Measurements from ENCODE around the gene CEP192.

The CEP192 gene

DNA sequence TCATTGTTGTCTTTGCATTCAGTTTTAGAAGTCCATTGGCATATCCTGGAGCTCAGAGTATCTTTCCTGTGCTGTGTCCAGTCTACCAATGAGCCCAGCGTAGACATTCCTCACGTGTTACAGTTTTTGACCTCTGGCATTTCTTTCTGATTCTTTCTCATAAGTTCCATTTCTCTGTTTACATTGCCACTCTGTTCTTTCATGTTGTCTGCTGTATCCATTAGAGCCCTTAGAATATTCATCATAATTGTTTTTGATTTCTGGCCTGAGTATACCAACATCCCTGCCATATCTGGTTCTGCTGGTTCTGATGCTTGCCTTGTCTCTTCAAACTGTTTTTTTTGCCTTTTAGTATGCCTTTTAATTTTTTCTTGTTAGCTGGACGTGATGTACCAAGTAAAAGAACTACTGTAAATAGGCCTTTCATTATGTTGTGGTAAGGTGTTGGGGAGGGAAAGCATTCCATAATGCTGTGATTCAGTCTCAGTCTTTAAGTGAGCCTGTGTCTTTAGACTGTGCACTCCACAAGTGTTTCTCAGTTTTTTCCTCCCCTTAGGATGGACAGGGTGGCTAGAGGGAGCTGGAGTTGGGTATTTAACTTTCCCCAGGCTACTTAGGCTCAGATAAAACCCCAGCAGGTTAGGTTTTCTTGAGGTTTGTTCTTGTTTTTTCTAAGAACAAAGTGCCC is 35.6 kb downstream of the CEP192 start:
- Histone ChIP-seq H3K9me3 (ENCODE audit: control insufficient read depth, insufficient read depth, low read length) (no peaks in the 10 kb centered on the region), H3K4me3 (ENCODE audit: low read length) (no peak overlapping the region), H3K27me3 (ENCODE audit: control insufficient read depth, insufficient read depth, low read length) (no peaks in the 10 kb centered on the region), H3K27ac (ENCODE audit: low read length) (no peak overlapping the region), H3K4me1 (ENCODE audit: control insufficient read depth, insufficient read depth, low read length) (no peaks in the 10 kb centered on the region), H3K36me3 (ENCODE audit: control insufficient read depth, insufficient read depth, low read length) (peaks cover 2% of the 10 kb centered on the region; the same call in 1 of the 2 replicates)
- WGBS (ENCODE audit: insufficient coverage, insufficient read length): no CpG with 5 or more reads among the region's 3 CpGs
- no peak for DNase-seq (ENCODE audit: low read depth, low spot score)

DNA sequence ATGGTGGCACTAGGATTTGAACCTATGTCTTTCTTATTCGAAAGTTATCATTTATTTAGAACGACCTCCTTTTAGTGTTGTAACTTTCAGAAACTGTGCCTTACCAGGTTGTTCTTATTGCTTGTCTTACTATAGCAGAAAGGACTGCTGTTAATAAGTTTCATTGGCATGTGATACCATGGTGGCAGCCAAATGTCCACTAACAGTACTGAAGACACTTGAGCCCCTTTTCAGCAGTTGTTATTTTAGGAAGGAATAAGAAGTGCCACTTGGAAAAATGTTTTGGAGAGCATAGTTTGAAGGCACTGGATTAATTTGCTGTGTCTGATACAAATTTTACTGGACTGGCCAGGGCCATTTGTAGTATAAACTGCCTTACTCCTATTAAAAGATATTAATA is 37.7 kb downstream of the CEP192 start:
- Histone ChIP-seq H3K9me3 (ENCODE audit: control insufficient read depth, insufficient read depth, low read length) (no peaks in the 10 kb centered on the region), H3K27ac (ENCODE audit: low read length) (no peak overlapping the region), H3K27me3 (ENCODE audit: control insufficient read depth, insufficient read depth, low read length) (no peaks in the 10 kb centered on the region), H3K4me1 (ENCODE audit: control insufficient read depth, insufficient read depth, low read length) (no peaks in the 10 kb centered on the region), H3K36me3 (ENCODE audit: control insufficient read depth, insufficient read depth, low read length) (peaks cover 2% of the 10 kb centered on the region; the same call in 1 of the 2 replicates), H3K4me3 (ENCODE audit: low read length) (no peak overlapping the region)
- WGBS (ENCODE audit: insufficient coverage, insufficient read length): no CpG with 5 or more reads among the region's 2 CpGs
- no peak for DNase-seq (ENCODE audit: low read depth, low spot score)

DNA sequence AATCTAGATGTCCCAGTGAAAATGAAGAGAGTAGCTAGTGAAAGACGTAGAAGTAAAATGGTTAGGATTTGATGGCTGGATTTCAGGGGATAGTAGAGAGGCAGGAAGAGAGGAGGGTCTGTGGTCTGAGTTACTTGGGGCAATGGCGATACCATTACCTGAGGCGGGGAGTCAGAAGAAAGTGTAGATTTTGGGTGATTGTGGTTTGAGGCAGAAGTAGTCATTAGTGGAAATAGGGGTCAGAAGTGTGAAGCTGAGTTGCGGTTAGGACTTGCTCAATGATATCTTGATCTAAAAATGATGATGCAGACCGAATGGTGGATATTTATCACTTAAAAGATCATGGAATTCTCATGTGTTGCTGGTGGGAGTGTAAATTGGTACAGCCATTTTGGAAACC is 41.0 kb downstream of the CEP192 start:
- Histone ChIP-seq H3K27ac (ENCODE audit: low read length) (no peak overlapping the region), H3K36me3 (ENCODE audit: control insufficient read depth, insufficient read depth, low read length) (peaks cover 2% of the 10 kb centered on the region; the same call in 1 of the 2 replicates), H3K4me1 (ENCODE audit: control insufficient read depth, insufficient read depth, low read length) (no peaks in the 10 kb centered on the region), H3K4me3 (ENCODE audit: low read length) (no peak overlapping the region), H3K9me3 (ENCODE audit: control insufficient read depth, insufficient read depth, low read length) (no peaks in the 10 kb centered on the region), H3K27me3 (ENCODE audit: control insufficient read depth, insufficient read depth, low read length) (no peaks in the 10 kb centered on the region)
- WGBS (ENCODE audit: insufficient coverage, insufficient read length): 100% methylated on average over 1 of the region's 5 CpGs
- DNase-seq (ENCODE audit: low read depth, low spot score): no peak

DNA sequence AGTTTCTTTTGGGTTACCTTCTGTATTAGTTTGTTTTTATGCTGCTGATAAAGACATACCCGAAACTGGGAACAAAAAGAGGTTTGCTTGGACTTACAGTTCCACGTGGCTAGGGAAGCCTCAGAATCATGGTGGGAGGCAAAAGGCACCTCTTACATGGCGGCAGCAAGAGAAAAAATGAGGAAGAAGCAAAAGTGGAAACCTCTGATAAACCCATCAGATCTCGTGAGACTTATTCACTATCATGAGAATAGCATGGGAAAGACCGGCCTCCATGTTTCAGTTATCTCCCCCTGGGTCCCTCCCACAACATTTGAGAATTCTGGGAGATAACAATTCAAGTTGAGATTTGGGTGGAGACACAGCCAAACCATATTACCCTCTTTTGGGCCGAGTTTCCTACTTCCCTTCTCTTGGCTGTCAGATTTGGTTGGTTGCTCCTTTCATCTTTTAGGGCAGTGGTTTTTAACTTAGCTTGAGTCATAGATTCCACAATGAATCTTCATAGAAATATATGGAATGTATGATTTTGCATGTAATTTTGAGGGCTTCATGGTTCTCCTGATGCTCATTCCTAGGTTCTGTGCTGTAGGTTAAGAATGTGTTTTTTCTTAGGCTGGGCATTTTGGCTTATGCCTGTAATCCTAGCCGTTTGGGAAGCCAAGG is 44.2 kb downstream of the CEP192 start:
- no peak overlapping the region for H3K4me3 ChIP-seq (ENCODE audit: low read length)
- DNase-seq (ENCODE audit: low read depth, low spot score): no peak
- H3K27ac ChIP-seq (ENCODE audit: low read length): no peak overlapping the region
- no peaks in the 10 kb centered on the region for H3K9me3 ChIP-seq (ENCODE audit: control insufficient read depth, insufficient read depth, low read length)
- H3K4me1 ChIP-seq (ENCODE audit: control insufficient read depth, insufficient read depth, low read length): no peaks in the 10 kb centered on the region
- H3K36me3 ChIP-seq (ENCODE audit: control insufficient read depth, insufficient read depth, low read length): no peaks in the 10 kb centered on the region; the same call in 1 of the 2 replicates
- no CpG with 5 or more reads among the region's 7 CpGs for WGBS (ENCODE audit: insufficient coverage, insufficient read length)
- no peaks in the 10 kb centered on the region for H3K27me3 ChIP-seq (ENCODE audit: control insufficient read depth, insufficient read depth, low read length)

DNA sequence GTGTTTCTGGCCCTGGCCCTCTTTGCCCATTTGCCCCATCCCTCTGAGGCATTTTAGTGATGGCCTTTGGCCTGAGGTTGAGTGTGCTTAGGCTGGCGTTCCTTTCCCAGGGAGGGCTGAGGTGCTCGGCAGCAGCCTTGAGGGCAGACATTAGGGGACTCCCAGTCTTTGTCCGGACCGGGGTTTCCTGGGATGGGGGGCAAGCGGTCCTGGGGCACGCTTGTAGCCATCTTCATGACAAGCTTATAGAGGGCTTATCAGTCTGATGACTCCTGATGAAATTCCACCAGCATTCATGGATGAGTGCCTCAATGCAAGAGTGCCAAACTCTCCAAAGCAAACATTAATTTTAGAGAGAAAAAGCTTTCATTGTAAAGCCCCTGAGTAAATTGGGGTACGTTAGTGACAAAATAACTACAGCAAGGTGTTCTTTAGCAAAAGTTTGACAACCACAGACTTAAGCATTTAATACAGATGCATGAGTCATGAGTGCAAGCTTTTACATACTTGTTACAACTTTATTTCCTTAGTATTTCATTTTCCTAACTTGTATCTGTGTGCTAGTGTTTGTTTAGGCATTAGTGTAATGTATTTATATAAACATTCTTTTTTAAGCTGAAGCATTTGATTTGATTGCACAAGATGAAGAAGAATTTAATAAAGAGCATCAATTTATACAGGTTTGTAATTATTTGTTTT is 45.6 kb downstream of the CEP192 start:
- no peak overlapping the region for H3K27ac ChIP-seq (ENCODE audit: low read length)
- no peaks in the 10 kb centered on the region for H3K4me1 ChIP-seq (ENCODE audit: control insufficient read depth, insufficient read depth, low read length)
- no CpG with 5 or more reads among the region's 7 CpGs for WGBS (ENCODE audit: insufficient coverage, insufficient read length)
- no peak overlapping the region for H3K4me3 ChIP-seq (ENCODE audit: low read length)
- H3K27me3 ChIP-seq (ENCODE audit: control insufficient read depth, insufficient read depth, low read length): no peaks in the 10 kb centered on the region
- no peaks in the 10 kb centered on the region; the same call in 1 of the 2 replicates for H3K36me3 ChIP-seq (ENCODE audit: control insufficient read depth, insufficient read depth, low read length)
- no peak for DNase-seq (ENCODE audit: low read depth, low spot score)
- no peaks in the 10 kb centered on the region for H3K9me3 ChIP-seq (ENCODE audit: control insufficient read depth, insufficient read depth, low read length)

DNA sequence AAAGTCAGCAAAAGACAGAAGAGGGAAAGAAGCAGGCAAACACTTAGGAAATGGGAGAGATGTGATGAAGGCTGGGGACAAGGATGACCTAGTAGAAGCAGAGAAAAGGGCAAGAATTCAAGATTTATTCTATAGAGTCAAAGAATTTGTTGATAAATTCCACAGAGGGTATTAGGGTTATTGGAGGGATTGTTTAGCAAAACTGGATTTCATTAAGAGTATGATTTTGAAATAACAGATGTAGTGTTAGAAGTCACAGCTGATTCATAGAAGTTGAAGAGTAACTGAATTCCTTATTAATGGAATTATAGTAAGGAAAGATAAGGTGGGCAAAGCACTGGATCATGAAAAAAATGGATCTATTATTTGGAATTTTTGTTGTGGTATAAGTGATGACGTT is 48.6 kb downstream of the CEP192 start:
- WGBS (ENCODE audit: insufficient coverage, insufficient read length): 100% methylated on average over 1 of the region's 1 CpG
- Histone ChIP-seq H3K4me3 (ENCODE audit: low read length) (no peak overlapping the region), H3K36me3 (ENCODE audit: control insufficient read depth, insufficient read depth, low read length) (peaks cover 4% of the 10 kb centered on the region; the same call in 1 of the 2 replicates), H3K27me3 (ENCODE audit: control insufficient read depth, insufficient read depth, low read length) (no peaks in the 10 kb centered on the region), H3K27ac (ENCODE audit: low read length) (no peak overlapping the region), H3K4me1 (ENCODE audit: control insufficient read depth, insufficient read depth, low read length) (no peaks in the 10 kb centered on the region), H3K9me3 (ENCODE audit: control insufficient read depth, insufficient read depth, low read length) (no peaks in the 10 kb centered on the region)
- DNase-seq (ENCODE audit: low read depth, low spot score): no peak

DNA sequence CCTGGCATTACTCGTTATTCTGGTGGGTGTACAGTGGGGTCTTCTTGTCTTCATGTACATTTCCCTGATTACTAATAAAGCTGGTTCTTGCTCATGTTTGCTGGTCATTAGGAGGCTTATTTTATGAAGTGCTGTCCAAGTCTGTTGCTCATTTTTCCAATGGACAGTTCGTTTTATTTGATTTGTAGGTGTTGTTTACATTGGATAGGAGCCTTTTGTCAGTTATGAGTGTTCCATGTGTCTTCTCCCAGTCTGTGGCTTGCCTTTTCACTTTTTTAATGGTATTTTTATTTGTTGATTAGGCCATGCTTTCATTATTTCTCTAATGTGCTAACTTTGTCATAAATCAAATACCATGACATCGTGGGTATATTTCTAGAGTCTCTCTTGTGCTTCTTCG is 51.9 kb downstream of the CEP192 start:
- Histone ChIP-seq H3K9me3 (ENCODE audit: control insufficient read depth, insufficient read depth, low read length) (no peaks in the 10 kb centered on the region), H3K4me1 (ENCODE audit: control insufficient read depth, insufficient read depth, low read length) (no peaks in the 10 kb centered on the region), H3K27me3 (ENCODE audit: control insufficient read depth, insufficient read depth, low read length) (no peaks in the 10 kb centered on the region), H3K36me3 (ENCODE audit: control insufficient read depth, insufficient read depth, low read length) (peaks cover 8% of the 10 kb centered on the region; the same call in 1 of the 2 replicates), H3K27ac (ENCODE audit: low read length) (no peak overlapping the region), H3K4me3 (ENCODE audit: low read length) (no peak overlapping the region)
- no peak for DNase-seq (ENCODE audit: low read depth, low spot score)
- no CpG with 5 or more reads among the region's 4 CpGs for WGBS (ENCODE audit: insufficient coverage, insufficient read length)

DNA sequence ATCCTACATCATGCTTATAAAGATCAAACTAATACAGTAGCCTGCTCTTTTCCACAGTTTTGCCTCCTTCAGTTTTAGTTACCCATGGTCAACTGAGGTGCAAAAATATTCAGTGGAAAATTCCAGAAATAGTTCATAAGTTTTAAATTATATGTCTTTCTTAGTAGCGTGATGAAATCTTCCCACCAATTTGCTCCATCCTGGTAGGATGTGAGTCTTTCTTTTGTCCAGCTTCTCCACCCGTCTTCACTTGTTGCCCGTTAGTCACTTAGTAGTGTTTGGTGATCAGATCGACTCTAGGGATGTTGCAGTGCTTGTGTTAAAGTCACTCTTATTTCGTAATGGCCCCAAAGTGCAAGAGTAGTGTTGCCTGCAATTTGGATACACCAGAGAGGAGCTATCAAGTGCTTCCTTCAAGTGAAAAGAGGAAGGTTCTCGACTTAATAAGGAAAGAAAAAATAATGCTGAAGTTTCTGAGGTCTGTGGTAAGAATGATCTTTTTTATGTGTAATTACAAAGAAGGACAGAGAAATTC is 57.0 kb downstream of the CEP192 start:
- WGBS (ENCODE audit: insufficient coverage, insufficient read length): no CpG with 5 or more reads among the region's 6 CpGs
- no peak for DNase-seq (ENCODE audit: low read depth, low spot score)
- Histone ChIP-seq H3K9me3 (ENCODE audit: control insufficient read depth, insufficient read depth, low read length) (no peaks in the 10 kb centered on the region), H3K27me3 (ENCODE audit: control insufficient read depth, insufficient read depth, low read length) (no peaks in the 10 kb centered on the region), H3K4me1 (ENCODE audit: control insufficient read depth, insufficient read depth, low read length) (no peaks in the 10 kb centered on the region), H3K36me3 (ENCODE audit: control insufficient read depth, insufficient read depth, low read length) (peaks cover 4% of the 10 kb centered on the region; the same call in 1 of the 2 replicates), H3K27ac (ENCODE audit: low read length) (no peak overlapping the region), H3K4me3 (ENCODE audit: low read length) (no peak overlapping the region)

DNA sequence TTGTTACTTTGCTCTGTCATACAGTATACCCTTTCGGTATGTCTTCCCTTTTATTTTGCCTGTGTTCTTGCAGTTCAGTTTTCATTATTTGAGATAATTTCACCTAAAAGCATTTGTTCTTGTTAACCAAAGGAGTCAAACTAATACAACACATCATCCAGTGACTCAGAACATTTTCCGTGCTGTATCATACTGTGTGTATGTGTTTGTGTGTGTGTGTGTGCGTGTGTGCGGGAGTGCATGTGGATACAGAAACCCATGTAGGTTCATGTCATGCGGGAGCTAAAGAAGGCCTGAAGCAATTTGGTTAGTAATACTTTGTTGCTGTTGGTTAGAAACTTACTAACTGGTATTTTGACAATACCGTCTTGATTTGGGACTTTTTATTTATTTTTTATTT is 60.0 kb downstream of the CEP192 start:
- no peaks in the 10 kb centered on the region for H3K4me1 ChIP-seq (ENCODE audit: control insufficient read depth, insufficient read depth, low read length)
- H3K4me3 ChIP-seq (ENCODE audit: low read length): no peak overlapping the region
- no peaks in the 10 kb centered on the region for H3K9me3 ChIP-seq (ENCODE audit: control insufficient read depth, insufficient read depth, low read length)
- WGBS (ENCODE audit: insufficient coverage, insufficient read length): no CpG with 5 or more reads among the region's 6 CpGs
- no peak for DNase-seq (ENCODE audit: low read depth, low spot score)
- no peaks in the 10 kb centered on the region for H3K27me3 ChIP-seq (ENCODE audit: control insufficient read depth, insufficient read depth, low read length)
- H3K27ac ChIP-seq (ENCODE audit: low read length): no peak overlapping the region
- H3K36me3 ChIP-seq (ENCODE audit: control insufficient read depth, insufficient read depth, low read length): peaks cover 7% of the 10 kb centered on the region

DNA sequence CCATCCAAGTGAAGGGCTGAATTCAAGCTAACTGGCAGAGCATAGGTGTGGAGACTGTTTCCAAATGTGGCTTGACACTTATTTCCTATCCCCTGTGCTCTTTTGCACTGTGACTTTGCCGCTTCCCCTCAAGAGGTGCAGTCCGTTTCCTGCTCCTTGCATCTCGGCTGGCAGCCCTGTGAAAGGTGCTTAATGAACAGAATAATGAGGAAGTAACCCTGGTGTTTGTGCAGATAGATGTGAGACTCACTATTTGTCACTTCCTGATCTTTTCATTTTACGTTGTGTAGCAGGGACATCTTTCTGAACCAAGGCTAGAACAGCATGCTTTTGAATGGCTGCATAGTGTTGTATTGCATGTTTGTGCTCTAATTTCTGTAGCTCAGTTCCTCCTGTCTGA is 60.8 kb downstream of the CEP192 start:
- H3K27ac ChIP-seq (ENCODE audit: low read length): no peak overlapping the region
- no peak overlapping the region for H3K4me3 ChIP-seq (ENCODE audit: low read length)
- WGBS (ENCODE audit: insufficient coverage, insufficient read length): no CpG with 5 or more reads among the region's 4 CpGs
- no peaks in the 10 kb centered on the region for H3K4me1 ChIP-seq (ENCODE audit: control insufficient read depth, insufficient read depth, low read length)
- no peaks in the 10 kb centered on the region for H3K27me3 ChIP-seq (ENCODE audit: control insufficient read depth, insufficient read depth, low read length)
- peaks cover 12% of the 10 kb centered on the region for H3K36me3 ChIP-seq (ENCODE audit: control insufficient read depth, insufficient read depth, low read length)
- H3K9me3 ChIP-seq (ENCODE audit: control insufficient read depth, insufficient read depth, low read length): no peaks in the 10 kb centered on the region
- DNase-seq (ENCODE audit: low read depth, low spot score): no peak
